WTC11 (cell line): Measurements from ENCODE around the gene CATSPER1. TPM values are rescaled to one million over a fixed set of nuclear protein-coding genes. Genes with fewer than 3 reads are reported as not detected.
A peak's percentile ranks its signal among the peaks of the same experiment; 100 is the strongest.

Experiments
- ATF1 ChIP-seq: sonication (generic); formaldehyde crosslinking; IDR thresholded peaks from 2 replicates; pipeline ENCODE4 v1.8.1; 2023; ENCODE audit warnings: mild to moderate bottlenecking, moderate library complexity, missing genetic modification reagents
- ATF2 ChIP-seq: sonication (generic); formaldehyde crosslinking; IDR thresholded peaks from 2 replicates; pipeline ENCODE4 v1.8.1; 2022; ENCODE audit warnings: low read depth, missing genetic modification reagents, borderline replicate concordance
- CBFB ChIP-seq: sonication (generic); formaldehyde crosslinking; IDR thresholded peaks from 2 replicates; pipeline ENCODE4 v1.8.1; 2022; ENCODE audit warnings: mild to moderate bottlenecking, low read depth, missing genetic modification reagents
- E2F1 ChIP-seq: sonication (generic); formaldehyde crosslinking; IDR thresholded peaks from 2 replicates; pipeline ENCODE4 v1.8.0; 2022; ENCODE audit warnings: mild to moderate bottlenecking, missing genetic modification reagents
- FOXP1 ChIP-seq: sonication (generic); formaldehyde crosslinking; IDR thresholded peaks from 2 replicates; pipeline ENCODE4 v1.8.0; 2022; ENCODE audit warnings: missing genetic modification reagents, mild to moderate bottlenecking, moderate library complexity, borderline replicate concordance
- GABPB1 ChIP-seq: sonication (generic); formaldehyde crosslinking; IDR thresholded peaks from 2 replicates; pipeline ENCODE4 v1.8.1; 2023; ENCODE audit warnings: mild to moderate bottlenecking, missing genetic modification reagents
- HMGXB4 ChIP-seq: sonication (generic); formaldehyde crosslinking; IDR thresholded peaks from 2 replicates; pipeline ENCODE4 v1.8.1; 2023; ENCODE audit warnings: mild to moderate bottlenecking, moderate library complexity, missing genetic modification reagents
- JUN ChIP-seq: sonication (generic); formaldehyde crosslinking; IDR thresholded peaks from 2 replicates; pipeline ENCODE4 v1.8.0; 2023; ENCODE audit warnings: mild to moderate bottlenecking, missing genetic modification reagents
- KAT7 ChIP-seq: sonication (generic); formaldehyde crosslinking; IDR thresholded peaks from 2 replicates; pipeline ENCODE4 v1.8.1; 2023; ENCODE audit warnings: missing genetic modification reagents, mild to moderate bottlenecking, borderline replicate concordance
- MXD4 ChIP-seq: fragments of 250-450 bp; sonication (Bioruptor Pico); IDR thresholded peaks from 2 replicates; pipeline ENCODE4 v1.8.0; 2021; ENCODE audit warnings: mild to moderate bottlenecking, moderate library complexity, borderline replicate concordance
- NFYB ChIP-seq: sonication (generic); formaldehyde crosslinking; conservative IDR thresholded peaks from 2 replicates; pipeline ENCODE4 v1.8.0; 2022; ENCODE audit warnings: low read depth, missing genetic modification reagents
- NR1H2 ChIP-seq: sonication (generic); formaldehyde crosslinking; IDR thresholded peaks from 2 replicates; pipeline ENCODE4 v1.9.0; 2021; ENCODE audit warnings: mild to moderate bottlenecking, moderate library complexity, missing genetic modification reagents
- NR2C2 ChIP-seq: sonication (generic); formaldehyde crosslinking; IDR thresholded peaks from 2 replicates; pipeline ENCODE4 v1.8.0; 2022; ENCODE audit warnings: mild to moderate bottlenecking, missing genetic modification reagents
- SMAD4 ChIP-seq: sonication (generic); formaldehyde crosslinking; IDR thresholded peaks from 2 replicates; pipeline ENCODE4 v1.8.0; 2022; ENCODE audit warnings: mild to moderate bottlenecking, missing genetic modification reagents
- TEAD1 ChIP-seq: sonication (generic); formaldehyde crosslinking; IDR thresholded peaks from 2 replicates; pipeline ENCODE4 v1.8.0; 2022; ENCODE audit warnings: mild to moderate bottlenecking, missing genetic modification reagents
- TEAD4 ChIP-seq: sonication (generic); formaldehyde crosslinking; IDR thresholded peaks from 2 replicates; pipeline ENCODE4 v1.8.0; 2022; ENCODE audit warnings: mild to moderate bottlenecking, missing genetic modification reagents
- USF1 ChIP-seq: sonication (generic); formaldehyde crosslinking; IDR thresholded peaks from 2 replicates; pipeline ENCODE4 v1.8.0; 2022; ENCODE audit warnings: mild to moderate bottlenecking, missing genetic modification reagents
- USF2 ChIP-seq: sonication (generic); formaldehyde crosslinking; IDR thresholded peaks from 2 replicates; pipeline ENCODE4 v1.8.1; 2023; ENCODE audit warnings: mild to moderate bottlenecking, missing genetic modification reagents, moderate library complexity
- ZBTB43 ChIP-seq: sonication (generic); formaldehyde crosslinking; IDR thresholded peaks from 2 replicates; pipeline ENCODE4 v1.8.1; 2023; ENCODE audit warnings: mild to moderate bottlenecking, missing genetic modification reagents
- ZMAT4 ChIP-seq: fragments of 250-450 bp; sonication (Bioruptor Pico); IDR thresholded peaks from 2 replicates; pipeline ENCODE4 v1.9.0; 2021; ENCODE audit warnings: mild to moderate bottlenecking
- ZNF232 ChIP-seq: sonication (generic); formaldehyde crosslinking; IDR thresholded peaks from 2 replicates; pipeline ENCODE4 v1.8.0; 2022; ENCODE audit warnings: mild to moderate bottlenecking, missing genetic modification reagents
- ZNF416 ChIP-seq: fragments of 250-450 bp; sonication (Bioruptor Pico); IDR thresholded peaks from 2 replicates; pipeline ENCODE4 v1.9.0; 2021; ENCODE audit warnings: mild to moderate bottlenecking, inconsistent platforms
- ZNF425 ChIP-seq: fragments of 250-450 bp; sonication (Bioruptor Pico); conservative IDR thresholded peaks from 2 replicates; pipeline ENCODE4 v1.9.0; 2021; ENCODE audit warnings: mild to moderate bottlenecking
- ZNF532 ChIP-seq: fragments of 250-450 bp; sonication (Bioruptor Pico); IDR thresholded peaks from 2 replicates; pipeline ENCODE4 v1.9.0; 2021; ENCODE audit warnings: mild to moderate bottlenecking, borderline replicate concordance
- total RNA-seq: library from RNA; stranded (reverse); gene quantifications from 3 replicates; pipeline ENCODE4 v1.2.3, GENCODE V29; 2021

The CATSPER1 gene
- total RNA-seq, 1 experiment from 2014 or later: not detected

- no peak for TF ChIP-seq SMAD4 (CRISPR knock-in tag)
- TF ChIP-seq HMGXB4: peak; percentile 88
- TF ChIP-seq ZBTB43 (CRISPR knock-in tag): peak; percentile 38; the same call in 1 of the 2 replicates
- no peak for TF ChIP-seq ATF1 (CRISPR knock-in tag)
- TF ChIP-seq ZNF232: 0 out of 2 replicates have a peak, but pooled peaks have one; percentile 75
- no peak for TF ChIP-seq NR1H2 (CRISPR knock-in tag)
- no peak for TF ChIP-seq NFYB (CRISPR knock-in tag)
- TF ChIP-seq E2F1 (CRISPR knock-in tag): no peak
- TF ChIP-seq CBFB (CRISPR knock-in tag): peak; percentile 56; the same call in 1 of the 2 replicates
- TF ChIP-seq ATF2: 0 out of 2 replicates have a peak, but pooled peaks have one; percentile 8
- TF ChIP-seq NR2C2: peak; percentile 93
- no peak for TF ChIP-seq USF1
- TF ChIP-seq ZNF425 (CRISPR knock-in tag): no peak
- TF ChIP-seq USF2 (CRISPR knock-in tag): peak; percentile 26; the same call in 1 of the 2 replicates
- 0 out of 2 replicates have a peak, but pooled peaks have one; percentile 42 for TF ChIP-seq ZMAT4 (CRISPR knock-in tag)
- TF ChIP-seq ZNF532 (CRISPR knock-in tag): no peak
- TF ChIP-seq FOXP1 (CRISPR knock-in tag): no peak
- TF ChIP-seq JUN (CRISPR knock-in tag): peak; percentile 48; the same call in 1 of the 2 replicates
- TF ChIP-seq GABPB1 (CRISPR knock-in tag): peak; percentile 96
- TF ChIP-seq TEAD1: peak; percentile 65
- TF ChIP-seq KAT7 (CRISPR knock-in tag): 0 out of 2 replicates have a peak, but pooled peaks have one; percentile 58
- TF ChIP-seq TEAD4 (CRISPR knock-in tag): peak; percentile 77
- no peak for TF ChIP-seq MXD4 (CRISPR knock-in tag)
- TF ChIP-seq ZNF416 (CRISPR knock-in tag): no peak
Observed at GRCh38 chr11:66001942-66002647, 24.2 kb downstream of the CATSPER1 start, which contains the start of the genes BANF1 and EIF1AD (continued).
